Osteocyte (in vitro differentiated cells): ENCODE results near the gene MTREX. TPM values are rescaled to one million over a fixed set of nuclear protein-coding genes. Genes with fewer than 3 reads are reported as not detected.
A peak's percentile ranks its signal among the peaks of the same experiment; 100 is the strongest.

Experiments used
- DNase-seq: peaks from one replicate; pipeline ENCODE4 v3.0.0; 2021; ENCODE audit warnings: mixed read lengths; ENCODE audit not compliant: unreplicated experiment; ENCODE audit errors: extremely low spot score
- H3K27ac Mint-ChIP-seq: one replicate; pipeline ENCODE4 v1.8.0; 2021; ENCODE audit warnings: mild to moderate bottlenecking, mixed read lengths; ENCODE audit not compliant: unreplicated experiment
- H3K27me3 Mint-ChIP-seq: one replicate; pipeline ENCODE4 v1.8.0; 2021; ENCODE audit warnings: mixed read lengths; ENCODE audit not compliant: unreplicated experiment
- H3K36me3 Mint-ChIP-seq: one replicate; pipeline ENCODE4 v1.8.0; 2021; ENCODE audit warnings: mixed read lengths; ENCODE audit not compliant: unreplicated experiment
- H3K4me1 Mint-ChIP-seq: one replicate; pipeline ENCODE4 v1.8.0; 2021; ENCODE audit warnings: mixed read lengths; ENCODE audit not compliant: unreplicated experiment
- H3K4me3 Mint-ChIP-seq: one replicate; pipeline ENCODE4 v1.8.0; 2021; ENCODE audit warnings: mild to moderate bottlenecking, moderate library complexity, mixed read lengths; ENCODE audit not compliant: unreplicated experiment
- H3K9me3 Mint-ChIP-seq: one replicate; pipeline ENCODE4 v1.8.0; 2021; ENCODE audit warnings: mixed read lengths; ENCODE audit not compliant: unreplicated experiment
- CTCF ChIP-seq: fragments of 200-600 bp; sonication (generic); IDR thresholded peaks from 2 replicates; pipeline ENCODE4 v1.5.0; 2021; ENCODE audit warnings: antibody characterized with exemption, mild to moderate bottlenecking, moderate library complexity
- long read RNA-seq: library from polyadenylated mRNA; unstranded; transcript quantifications from one replicate; pipeline ENCODE4 v2.0.0, GENCODE V29; 2021
- total RNA-seq: library from RNA; stranded (reverse); gene quantifications from 2 replicates; pipeline ENCODE4 v1.2.1, GENCODE V29; 2021

The MTREX gene
- total RNA-seq: 58.5 and 61.3 TPM in 2 replicates
- long read RNA-seq, full-length matches to known transcripts: 149 of 229 reads
- long read RNA-seq, partial matches to known transcripts: 57 of 229 reads
- long read RNA-seq, other reads (novel, unspliced or antisense): 23 of 229 reads

GRCh38 chr5:55307383-55308253, at the start of gene MTREX, which contains the start of gene DHX29:
Gene MTREX, plus strand, starts transcription at chr5:55307989. Its CDS starts 25 bp downstream, at chr5:55308014.
Gene DHX29, minus strand, starts transcription at chr5:55307694. Its CDS starts 121 bp downstream, at chr5:55307573.
- DNase-seq: peak; percentile 96
- no peak within 1 kb of the TSS for H3K27ac Mint-ChIP-seq
- H3K27me3 Mint-ChIP-seq: no peaks in the 10 kb centered on the region
- no peak for TF ChIP-seq CTCF
- no peak within 1 kb of the TSS for H3K4me3 Mint-ChIP-seq
- no peaks in the 10 kb centered on the region for H3K9me3 Mint-ChIP-seq
- peaks cover 5% of the 10 kb centered on the region for H3K36me3 Mint-ChIP-seq
- peaks cover 20% of the 10 kb centered on the region for H3K4me1 Mint-ChIP-seq

GRCh38 chr5:55258339-55258738, 49.5 kb upstream of the MTREX start:
- no peaks in the 10 kb centered on the region for H3K9me3 Mint-ChIP-seq
- no peak for DNase-seq
- H3K4me3 Mint-ChIP-seq: no peak overlapping the region
- no peaks in the 10 kb centered on the region for H3K27me3 Mint-ChIP-seq
- no peak overlapping the region for H3K27ac Mint-ChIP-seq
- TF ChIP-seq CTCF: no peak
- H3K4me1 Mint-ChIP-seq: no peaks in the 10 kb centered on the region
- H3K36me3 Mint-ChIP-seq: peaks cover 38% of the 10 kb centered on the region

- Mint-ChIP-seq H3K4me3 (no peak overlapping the region), H3K27me3 (no peaks in the 10 kb centered on the region), H3K9me3 (no peaks in the 10 kb centered on the region), H3K4me1 (peaks cover 2% of the 10 kb centered on the region), H3K36me3 (peaks cover 42% of the 10 kb centered on the region), H3K27ac (no peak overlapping the region)
- no peak for TF ChIP-seq CTCF
- no peak for DNase-seq
Measured at GRCh38 chr5:55276771-55277170, 31.0 kb upstream of the MTREX start.

- Mint-ChIP-seq H3K36me3 (peaks cover 45% of the 10 kb centered on the region), H3K27ac (no peak overlapping the region), H3K9me3 (no peaks in the 10 kb centered on the region), H3K4me3 (no peak overlapping the region), H3K4me1 (peaks cover 2% of the 10 kb centered on the region), H3K27me3 (no peaks in the 10 kb centered on the region)
- no peak for DNase-seq
- no peak for TF ChIP-seq CTCF
Measured at GRCh38 chr5:55278778-55279177, 29.0 kb upstream of the MTREX start.

- no peaks in the 10 kb centered on the region for H3K4me1 Mint-ChIP-seq
- H3K36me3 Mint-ChIP-seq: peaks cover 43% of the 10 kb centered on the region
- H3K4me3 Mint-ChIP-seq: no peak overlapping the region
- H3K9me3 Mint-ChIP-seq: no peaks in the 10 kb centered on the region
- no peak for TF ChIP-seq CTCF
- H3K27ac Mint-ChIP-seq: no peak overlapping the region
- no peaks in the 10 kb centered on the region for H3K27me3 Mint-ChIP-seq
- DNase-seq: no peak
Measured at GRCh38 chr5:55286411-55286933, 21.3 kb upstream of the MTREX start.
